HEK293 (cell line): Measurements from ENCODE around the gene PGP.

ENCODE experiments used
- EGR2 ChIP-seq: fragments of 450-650 bp; formaldehyde crosslinking; IDR thresholded peaks from 2 replicates; pipeline ENCODE4 v1.5.1; 2016; ENCODE audit warnings: low read depth, missing biosample characterization, missing genetic modification characterization
- GLI4 ChIP-seq: fragments of 450-650 bp; formaldehyde crosslinking; IDR thresholded peaks from 2 replicates; pipeline ENCODE4 v1.5.1; 2016; ENCODE audit warnings: missing biosample characterization, missing genetic modification characterization
- GLIS1 ChIP-seq: fragments of 450-650 bp; formaldehyde crosslinking; IDR thresholded peaks from 2 replicates; pipeline ENCODE4 v1.5.1; 2016; ENCODE audit warnings: missing biosample characterization, missing genetic modification characterization
- KLF10 ChIP-seq: fragments of 450-650 bp; IDR thresholded peaks from 2 replicates; pipeline ENCODE4 v1.5.1; 2018; ENCODE audit warnings: missing biosample characterization, mild to moderate bottlenecking, missing genetic modification characterization
- KLF8 ChIP-seq: fragments of 450-650 bp; formaldehyde crosslinking; IDR thresholded peaks from 2 replicates; pipeline ENCODE4 v1.5.1; 2016; ENCODE audit warnings: missing biosample characterization, missing genetic modification characterization
- KLF9 ChIP-seq: fragments of 450-650 bp; formaldehyde crosslinking; IDR thresholded peaks from 2 replicates; pipeline ENCODE4 v1.5.1; 2016; ENCODE audit warnings: missing biosample characterization, missing genetic modification characterization, low read depth
- RBAK ChIP-seq: fragments of 450-650 bp; formaldehyde crosslinking; IDR thresholded peaks from 2 replicates; pipeline ENCODE4 v1.5.1; 2016; ENCODE audit warnings: missing biosample characterization, missing genetic modification characterization
- SP7 ChIP-seq: fragments of 450-650 bp; formaldehyde crosslinking; IDR thresholded peaks from 2 replicates; pipeline ENCODE4 v1.5.1; 2016; ENCODE audit warnings: missing biosample characterization, missing genetic modification characterization
- TCF7L2 ChIP-seq: IDR thresholded peaks from 2 replicates; pipeline ENCODE4 v1.6.1; 2011; ENCODE audit warnings: low read depth, mild to moderate bottlenecking, inconsistent platforms, low read length, moderate library complexity, borderline replicate concordance
- ZNF146 ChIP-seq: fragments of 450-650 bp; formaldehyde crosslinking; IDR thresholded peaks from 2 replicates; pipeline ENCODE4 v1.5.1; 2016; ENCODE audit warnings: missing biosample characterization, missing genetic modification characterization
- ZNF24 ChIP-seq: fragments of 450-650 bp; formaldehyde crosslinking; IDR thresholded peaks from 2 replicates; pipeline ENCODE4 v1.5.1; 2016; ENCODE audit warnings: missing biosample characterization, missing genetic modification characterization
- ZNF292 ChIP-seq: fragments of 450-650 bp; formaldehyde crosslinking; IDR thresholded peaks from 2 replicates; pipeline ENCODE4 v1.5.1; 2016; ENCODE audit warnings: low read depth, missing biosample characterization, missing genetic modification characterization, borderline replicate concordance
- ZNF324 ChIP-seq: fragments of 450-650 bp; formaldehyde crosslinking; IDR thresholded peaks from 2 replicates; pipeline ENCODE4 v1.5.1; 2016; ENCODE audit warnings: missing biosample characterization, missing genetic modification characterization
- ZNF350 ChIP-seq: fragments of 450-650 bp; formaldehyde crosslinking; IDR thresholded peaks from 2 replicates; pipeline ENCODE4 v1.5.0; 2017; ENCODE audit warnings: missing biosample characterization, mild to moderate bottlenecking, missing genetic modification characterization
- ZNF394 ChIP-seq: fragments of 450-650 bp; formaldehyde crosslinking; IDR thresholded peaks from 2 replicates; pipeline ENCODE4 v1.5.1; 2016; ENCODE audit warnings: missing biosample characterization, missing genetic modification characterization, mild to moderate bottlenecking, moderate library complexity, borderline replicate concordance
- ZNF423 ChIP-seq: fragments of 450-650 bp; formaldehyde crosslinking; IDR thresholded peaks from 2 replicates; pipeline ENCODE4 v1.5.1; 2016; ENCODE audit warnings: missing biosample characterization, missing genetic modification characterization
- ZNF501 ChIP-seq: fragments of 450-650 bp; formaldehyde crosslinking; IDR thresholded peaks from 2 replicates; pipeline ENCODE4 v1.5.1; 2016; ENCODE audit warnings: missing biosample characterization, missing genetic modification characterization
- ZNF510 ChIP-seq: fragments of 450-650 bp; formaldehyde crosslinking; IDR thresholded peaks from 2 replicates; pipeline ENCODE4 v1.5.1; 2018; ENCODE audit warnings: mild to moderate bottlenecking, missing genetic modification characterization, missing biosample characterization; ENCODE audit not compliant: insufficient replicate concordance
- ZNF514 ChIP-seq: fragments of 450-650 bp; formaldehyde crosslinking; IDR thresholded peaks from 2 replicates; pipeline ENCODE4 v1.5.1; 2016; ENCODE audit warnings: missing biosample characterization, missing genetic modification characterization
- ZNF558 ChIP-seq: fragments of 450-650 bp; formaldehyde crosslinking; IDR thresholded peaks from 2 replicates; pipeline ENCODE4 v1.5.1; 2016; ENCODE audit warnings: missing biosample characterization, missing genetic modification characterization
- ZNF626 ChIP-seq: fragments of 450-650 bp; sonication (Bioruptor Pico); formaldehyde crosslinking; IDR thresholded peaks from 2 replicates; pipeline ENCODE4 v1.5.1; 2018; ENCODE audit warnings: missing biosample characterization, missing genetic modification characterization, inconsistent platforms
- ZNF658 ChIP-seq: fragments of 450-650 bp; formaldehyde crosslinking; IDR thresholded peaks from 2 replicates; pipeline ENCODE4; 2016; ENCODE audit warnings: missing biosample characterization, missing genetic modification characterization
- ZNF747 ChIP-seq: fragments of 450-650 bp; formaldehyde crosslinking; IDR thresholded peaks from 2 replicates; pipeline ENCODE4 v1.5.1; 2016; ENCODE audit warnings: missing biosample characterization, missing genetic modification characterization
- ZNF791 ChIP-seq: fragments of 450-650 bp; formaldehyde crosslinking; IDR thresholded peaks from 2 replicates; pipeline ENCODE4 v1.5.1; 2016; ENCODE audit warnings: missing biosample characterization, missing genetic modification characterization
- ZSCAN16 ChIP-seq: fragments of 450-650 bp; formaldehyde crosslinking; IDR thresholded peaks from 2 replicates; pipeline ENCODE4 v1.5.1; 2016; ENCODE audit warnings: missing biosample characterization, missing genetic modification characterization
- ZSCAN30 ChIP-seq: fragments of 450-650 bp; IDR thresholded peaks from 2 replicates; pipeline ENCODE4 v1.5.1; 2018; ENCODE audit warnings: missing biosample characterization, mild to moderate bottlenecking, missing genetic modification characterization, moderate library complexity
- TF ChIP-seq, protein P1 (sequence below): fragments of 450-650 bp; formaldehyde crosslinking; IDR thresholded peaks from 2 replicates; pipeline ENCODE4 v1.5.1; 2016; ENCODE audit warnings: missing biosample characterization, missing genetic modification characterization
- TF ChIP-seq, protein P2 (sequence below): fragments of 450-650 bp; formaldehyde crosslinking; IDR thresholded peaks from 2 replicates; pipeline ENCODE4 v1.5.1; 2016; ENCODE audit warnings: missing biosample characterization, missing genetic modification characterization, low read depth
- TF ChIP-seq, protein P3 (sequence below): fragments of 450-650 bp; formaldehyde crosslinking; IDR thresholded peaks from 2 replicates; pipeline ENCODE4 v1.5.1; 2016; ENCODE audit warnings: missing biosample characterization, missing genetic modification characterization
- TF ChIP-seq, protein P4 (sequence below): fragments of 450-650 bp; formaldehyde crosslinking; IDR thresholded peaks from 2 replicates; pipeline ENCODE4 v1.5.1; 2016; ENCODE audit warnings: missing biosample characterization, missing genetic modification characterization
- TF ChIP-seq, protein P5 (sequence below): fragments of 450-650 bp; formaldehyde crosslinking; IDR thresholded peaks from 2 replicates; pipeline ENCODE4 v1.5.1; 2016; ENCODE audit warnings: missing biosample characterization, missing genetic modification characterization
- TF ChIP-seq, protein P6 (sequence below): fragments of 450-650 bp; formaldehyde crosslinking; IDR thresholded peaks from 2 replicates; pipeline ENCODE4 v1.5.1; 2016; ENCODE audit warnings: missing biosample characterization, missing genetic modification characterization

The PGP gene

DNA sequence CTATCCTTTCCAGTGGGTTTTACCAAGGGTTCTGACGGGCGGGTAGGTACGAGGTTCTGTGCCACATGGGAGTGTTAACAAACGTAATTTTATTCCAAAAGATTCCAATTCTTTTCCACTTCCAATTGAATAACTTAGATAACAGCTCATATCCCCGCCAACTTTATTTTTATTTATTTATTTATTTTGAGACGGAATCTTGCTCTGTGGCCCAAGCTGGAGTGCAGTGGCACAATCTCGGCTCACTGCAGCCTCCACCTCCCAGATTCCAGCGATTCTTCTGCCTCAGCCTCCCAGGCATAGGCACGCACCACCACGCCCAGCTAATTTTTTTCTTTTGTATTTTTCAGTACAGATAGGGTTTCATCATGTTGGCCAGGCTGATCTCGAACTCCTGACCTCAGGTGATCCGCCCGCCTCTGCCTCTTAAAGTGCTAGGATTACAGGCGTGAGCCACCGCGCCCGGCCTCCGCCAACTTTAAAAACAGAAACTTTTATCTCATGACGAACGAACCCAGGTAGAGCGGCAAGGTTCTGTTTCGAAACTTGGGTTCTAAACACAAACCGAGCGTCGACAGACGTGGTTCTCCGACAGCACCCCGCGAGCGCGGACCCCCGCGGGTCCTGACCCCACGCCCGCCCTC is 36.1 kb upstream of the PGP start (continued):
- TF ChIP-seq, protein P1, sequence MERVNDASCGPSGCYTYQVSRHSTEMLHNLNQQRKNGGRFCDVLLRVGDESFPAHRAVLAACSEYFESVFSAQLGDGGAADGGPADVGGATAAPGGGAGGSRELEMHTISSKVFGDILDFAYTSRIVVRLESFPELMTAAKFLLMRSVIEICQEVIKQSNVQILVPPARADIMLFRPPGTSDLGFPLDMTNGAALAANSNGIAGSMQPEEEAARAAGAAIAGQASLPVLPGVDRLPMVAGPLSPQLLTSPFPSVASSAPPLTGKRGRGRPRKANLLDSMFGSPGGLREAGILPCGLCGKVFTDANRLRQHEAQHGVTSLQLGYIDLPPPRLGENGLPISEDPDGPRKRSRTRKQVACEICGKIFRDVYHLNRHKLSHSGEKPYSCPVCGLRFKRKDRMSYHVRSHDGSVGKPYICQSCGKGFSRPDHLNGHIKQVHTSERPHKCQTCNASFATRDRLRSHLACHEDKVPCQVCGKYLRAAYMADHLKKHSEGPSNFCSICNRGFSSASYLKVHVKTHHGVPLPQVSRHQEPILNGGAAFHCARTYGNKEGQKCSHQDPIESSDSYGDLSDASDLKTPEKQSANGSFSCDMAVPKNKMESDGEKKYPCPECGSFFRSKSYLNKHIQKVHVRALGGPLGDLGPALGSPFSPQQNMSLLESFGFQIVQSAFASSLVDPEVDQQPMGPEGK (tag by site-specific recombination): no peak
- TF ChIP-seq, protein P2, sequence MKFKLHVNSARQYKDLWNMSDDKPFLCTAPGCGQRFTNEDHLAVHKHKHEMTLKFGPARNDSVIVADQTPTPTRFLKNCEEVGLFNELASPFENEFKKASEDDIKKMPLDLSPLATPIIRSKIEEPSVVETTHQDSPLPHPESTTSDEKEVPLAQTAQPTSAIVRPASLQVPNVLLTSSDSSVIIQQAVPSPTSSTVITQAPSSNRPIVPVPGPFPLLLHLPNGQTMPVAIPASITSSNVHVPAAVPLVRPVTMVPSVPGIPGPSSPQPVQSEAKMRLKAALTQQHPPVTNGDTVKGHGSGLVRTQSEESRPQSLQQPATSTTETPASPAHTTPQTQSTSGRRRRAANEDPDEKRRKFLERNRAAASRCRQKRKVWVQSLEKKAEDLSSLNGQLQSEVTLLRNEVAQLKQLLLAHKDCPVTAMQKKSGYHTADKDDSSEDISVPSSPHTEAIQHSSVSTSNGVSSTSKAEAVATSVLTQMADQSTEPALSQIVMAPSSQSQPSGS: no peak
- TF ChIP-seq ZNF791 (tag by site-specific recombination): no peak
- peak; percentile 64 for TF ChIP-seq EGR2 (tag by site-specific recombination)
- TF ChIP-seq, protein P3, sequence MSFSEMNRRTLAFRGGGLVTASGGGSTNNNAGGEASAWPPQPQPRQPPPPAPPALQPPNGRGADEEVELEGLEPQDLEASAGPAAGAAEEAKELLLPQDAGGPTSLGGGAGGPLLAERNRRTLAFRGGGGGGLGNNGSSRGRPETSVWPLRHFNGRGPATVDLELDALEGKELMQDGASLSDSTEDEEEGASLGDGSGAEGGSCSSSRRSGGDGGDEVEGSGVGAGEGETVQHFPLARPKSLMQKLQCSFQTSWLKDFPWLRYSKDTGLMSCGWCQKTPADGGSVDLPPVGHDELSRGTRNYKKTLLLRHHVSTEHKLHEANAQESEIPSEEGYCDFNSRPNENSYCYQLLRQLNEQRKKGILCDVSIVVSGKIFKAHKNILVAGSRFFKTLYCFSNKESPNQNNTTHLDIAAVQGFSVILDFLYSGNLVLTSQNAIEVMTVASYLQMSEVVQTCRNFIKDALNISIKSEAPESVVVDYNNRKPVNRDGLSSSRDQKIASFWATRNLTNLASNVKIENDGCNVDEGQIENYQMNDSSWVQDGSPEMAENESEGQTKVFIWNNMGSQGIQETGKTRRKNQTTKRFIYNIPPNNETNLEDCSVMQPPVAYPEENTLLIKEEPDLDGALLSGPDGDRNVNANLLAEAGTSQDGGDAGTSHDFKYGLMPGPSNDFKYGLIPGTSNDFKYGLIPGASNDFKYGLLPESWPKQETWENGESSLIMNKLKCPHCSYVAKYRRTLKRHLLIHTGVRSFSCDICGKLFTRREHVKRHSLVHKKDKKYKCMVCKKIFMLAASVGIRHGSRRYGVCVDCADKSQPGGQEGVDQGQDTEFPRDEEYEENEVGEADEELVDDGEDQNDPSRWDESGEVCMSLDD: peak; percentile 22; the same call in 1 of the 2 replicates
- TF ChIP-seq ZSCAN30 (tag by site-specific recombination): no peak
- no peak for TF ChIP-seq RBAK (tag by site-specific recombination)
- TF ChIP-seq GLI4 (tag by site-specific recombination): no peak
- TF ChIP-seq, protein P4, sequence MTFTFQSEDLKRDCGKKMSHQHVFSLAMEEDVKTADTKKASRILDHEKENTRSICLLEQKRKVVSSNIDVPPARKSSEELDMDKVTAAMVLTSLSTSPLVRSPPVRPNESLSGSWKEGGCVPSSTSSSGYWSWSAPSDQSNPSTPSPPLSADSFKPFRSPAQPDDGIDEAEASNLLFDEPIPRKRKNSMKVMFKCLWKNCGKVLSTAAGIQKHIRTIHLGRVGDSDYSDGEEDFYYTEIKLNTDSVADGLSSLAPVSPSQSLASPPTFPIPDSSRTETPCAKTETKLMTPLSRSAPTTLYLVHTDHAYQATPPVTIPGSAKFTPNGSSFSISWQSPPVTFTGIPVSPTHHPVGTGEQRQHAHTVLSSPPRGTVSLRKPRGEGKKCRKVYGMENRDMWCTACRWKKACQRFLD (tag by site-specific recombination): no peak
- TF ChIP-seq ZNF514 (tag by site-specific recombination): no peak
- TF ChIP-seq, protein P5, sequence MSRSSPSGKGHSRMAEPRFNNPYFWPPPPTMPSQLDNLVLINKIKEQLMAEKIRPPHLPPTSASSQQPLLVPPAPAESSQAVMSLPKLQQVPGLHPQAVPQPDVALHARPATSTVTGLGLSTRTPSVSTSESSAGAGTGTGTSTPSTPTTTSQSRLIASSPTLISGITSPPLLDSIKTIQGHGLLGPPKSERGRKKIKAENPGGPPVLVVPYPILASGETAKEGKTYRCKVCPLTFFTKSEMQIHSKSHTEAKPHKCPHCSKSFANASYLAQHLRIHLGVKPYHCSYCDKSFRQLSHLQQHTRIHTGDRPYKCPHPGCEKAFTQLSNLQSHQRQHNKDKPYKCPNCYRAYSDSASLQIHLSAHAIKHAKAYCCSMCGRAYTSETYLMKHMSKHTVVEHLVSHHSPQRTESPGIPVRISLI (tag by site-specific recombination): no peak
- TF ChIP-seq ZNF423: no peak
- no peak for TF ChIP-seq KLF10 (tag by site-specific recombination)
- TF ChIP-seq ZNF324 (tag by site-specific recombination): no peak
- no peak for TF ChIP-seq ZNF658
- no peak for TF ChIP-seq ZSCAN16
- no peak for TF ChIP-seq ZNF24 (tag by site-specific recombination)
- no peak for TF ChIP-seq TCF7L2
- TF ChIP-seq, protein P6, sequence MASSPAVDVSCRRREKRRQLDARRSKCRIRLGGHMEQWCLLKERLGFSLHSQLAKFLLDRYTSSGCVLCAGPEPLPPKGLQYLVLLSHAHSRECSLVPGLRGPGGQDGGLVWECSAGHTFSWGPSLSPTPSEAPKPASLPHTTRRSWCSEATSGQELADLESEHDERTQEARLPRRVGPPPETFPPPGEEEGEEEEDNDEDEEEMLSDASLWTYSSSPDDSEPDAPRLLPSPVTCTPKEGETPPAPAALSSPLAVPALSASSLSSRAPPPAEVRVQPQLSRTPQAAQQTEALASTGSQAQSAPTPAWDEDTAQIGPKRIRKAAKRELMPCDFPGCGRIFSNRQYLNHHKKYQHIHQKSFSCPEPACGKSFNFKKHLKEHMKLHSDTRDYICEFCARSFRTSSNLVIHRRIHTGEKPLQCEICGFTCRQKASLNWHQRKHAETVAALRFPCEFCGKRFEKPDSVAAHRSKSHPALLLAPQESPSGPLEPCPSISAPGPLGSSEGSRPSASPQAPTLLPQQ (tag by site-specific recombination): peak; percentile 13; the same call in 1 of the 2 replicates
- TF ChIP-seq ZNF350 (tag by site-specific recombination): no peak
- TF ChIP-seq ZNF292 (tag by site-specific recombination): no peak
- TF ChIP-seq KLF8: peak; percentile 21; the same call in 1 of the 2 replicates
- no peak for TF ChIP-seq ZNF146
- TF ChIP-seq SP7: peak; percentile 30
- no peak for TF ChIP-seq ZNF747 (tag by site-specific recombination)
- TF ChIP-seq GLIS1 (tag by site-specific recombination): no peak
- TF ChIP-seq ZNF501 (tag by site-specific recombination): no peak
- peak; percentile 24; the same call in 1 of the 2 replicates for TF ChIP-seq ZNF394
- TF ChIP-seq KLF9: peak; percentile 58; the same call in 1 of the 2 replicates
- no peak for TF ChIP-seq ZNF626 (tag by site-specific recombination)
- TF ChIP-seq ZNF510 (tag by site-specific recombination): no peak
- TF ChIP-seq ZNF558 (tag by site-specific recombination): no peak
